Fibroblast of pulmonary artery (primary cell): ENCODE measurements around the gene INO80D.
"Not testable (repeated sequence)": the region's sequence is repeated elsewhere in the genome, so short reads cannot be mapped to it uniquely, and the experiment has no call there.

Experiments used
- DNase-seq: peaks from one replicate; pipeline ENCODE4 v3.0.0-alpha.2; 2010; ENCODE audit warnings: low read depth
- H3K4me3 ChIP-seq: replicated peaks from 2 replicates; pipeline ENCODE4 v1.5.1; 2011; ENCODE audit warnings: low read depth, mild to moderate bottlenecking, control low read depth, low read length, moderate library complexity
- CTCF ChIP-seq: IDR thresholded peaks from 2 replicates; pipeline ENCODE4 v1.5.1; 2011; ENCODE audit warnings: mild to moderate bottlenecking, control low read depth, low read length, inconsistent platforms; ENCODE audit errors: missing control alignments

INO80D gene

GRCh38 chr2:206051912-206052311, 34.1 kb downstream of the INO80D start:
- no peak for DNase-seq
- H3K4me3 ChIP-seq, result no peak overlapping the region
- TF ChIP-seq CTCF, result no peak

GRCh38 chr2:206049392-206049791, 36.6 kb downstream of the INO80D start:
- H3K4me3 ChIP-seq, result no peak overlapping the region
- no peak for DNase-seq
- no peak for TF ChIP-seq CTCF

- peak; percentile 5 for DNase-seq
- no peak for TF ChIP-seq CTCF
- no peak overlapping the region for H3K4me3 ChIP-seq
These were observed 40.7 kb downstream of the INO80D start for GRCh38 chr2:206045251-206045650.

- TF ChIP-seq CTCF, result no peak
- no peak overlapping the region for H3K4me3 ChIP-seq
- no peak for DNase-seq
These were observed 45.4 kb downstream of the INO80D start for GRCh38 chr2:206040525-206040924.

GRCh38 chr2:206035393-206035792, 50.6 kb downstream of the INO80D start:
- not testable (repeated sequence) for DNase-seq, H3K4me3 ChIP-seq

- not testable (repeated sequence) for H3K4me3 ChIP-seq, DNase-seq
These were observed 52.5 kb downstream of the INO80D start for GRCh38 chr2:206033452-206033851.

- H3K4me3 ChIP-seq, result no peak overlapping the region
- TF ChIP-seq CTCF, result no peak
- DNase-seq, result no peak
These were observed 53.9 kb downstream of the INO80D start for GRCh38 chr2:206031950-206032567.

GRCh38 chr2:206031162-206031784, 54.7 kb downstream of the INO80D start:
- no peak for TF ChIP-seq CTCF
- DNase-seq, result peak; percentile 44
- no peak overlapping the region for H3K4me3 ChIP-seq
